K562 (cell line): ENCODE results near the gene CARS2. TPM values are rescaled to one million over a fixed set of nuclear protein-coding genes. Genes with fewer than 3 reads are reported as not detected.

ENCODE experiments used
- ATAC-seq: fragments of 200-7000 bp; cut with Tn5 transposase; 3 replicates; pipeline ENCODE4 v1.9.1; 2020; ENCODE audit warnings: moderate library complexity
- BruUV-seq: library from RNA; stranded (reverse); fragments of 400-500 nt; replicated peaks from 2 replicates; lab custom pipeline; 2021; lab: Mats Ljungman, UMichigan
- CTCF ChIA-PET: fragments of 300-600 bp; formaldehyde crosslinking; extraction: SDS; loops from one replicate; lab custom pipeline; 2021; ENCODE audit warnings: low intra/inter-chr PET ratio; lab: Yijun Ruan, JAX
- POLR2A ChIA-PET: fragments of 300-600, 350-650 bp; sonication (Branson Sonifier 250); formaldehyde crosslinking; extraction: SDS; loops from one replicate; lab custom pipeline; 2021; ENCODE audit warnings: antibody characterized with exemption, inconsistent platforms; lab: Yijun Ruan, JAX
- DNase-seq, 4 experiments: peaks; one replicate each; pipeline versions ENCODE4 v3.0.0 to v3.0.0-alpha.2; 2011 to 2018; ENCODE audit warnings: low spot score in 3 of 4, mixed read lengths in 3 of 4; ENCODE audit errors: extremely low read depth in 1 of 4
- FAIRE-seq: peaks from 2 replicates; lab custom pipeline; 2011; peaks lifted over from hg19 to GRCh38; lab: Jason Lieb, UNC
- H2AFZ ChIP-seq: 2 replicates; pipeline ENCODE4 v1.6.0; 2011; ENCODE audit warnings: low read depth, low read length, control low read depth, inconsistent platforms
- H3K27ac ChIP-seq: fragments of 200-600 bp; 3 replicates; pipeline ENCODE4 v1.8.0; 2011; ENCODE audit warnings: low read depth, mild to moderate bottlenecking, control low read depth, inconsistent platforms, low read length, moderate library complexity, mixed read lengths; ENCODE audit errors: extremely low read depth
- H3K27me3 ChIP-seq, 2 experiments: fragments of 300-600 bp in 1 of 2; 2 replicates in 1 of 2; 3 replicates in 1 of 2; pipeline versions ENCODE4 v1.6.0 to v1.8.0; 2011; ENCODE audit warnings: inconsistent platforms in 2 of 2, low read length in 2 of 2, mild to moderate bottlenecking in 1 of 2, mixed read lengths in 1 of 2, moderate library complexity in 1 of 2; ENCODE audit not compliant: control insufficient read depth in 2 of 2, insufficient read depth in 2 of 2
- H3K36me3 ChIP-seq: fragments of 300-600 bp; 3 replicates; pipeline ENCODE4 v1.8.0; 2011; ENCODE audit warnings: mild to moderate bottlenecking, low read length, inconsistent platforms; ENCODE audit not compliant: control insufficient read depth, insufficient read depth
- H3K4me1 ChIP-seq, 2 experiments: fragments of 200-600 bp in 1 of 2; replicated peaks in 1 of 2; 2 replicates in 1 of 2; 3 replicates in 1 of 2; pipeline versions ENCODE4 v1.5.1 to v1.8.0; 2011; ENCODE audit warnings: inconsistent platforms in 2 of 2, low read length in 2 of 2, mild to moderate bottlenecking in 1 of 2, mixed read lengths in 1 of 2, moderate library complexity in 1 of 2; ENCODE audit not compliant: control insufficient read depth in 2 of 2, insufficient read depth in 2 of 2
- H3K4me2 ChIP-seq: 2 replicates; pipeline ENCODE4 v1.6.1; 2011; ENCODE audit warnings: low read length, control low read depth, inconsistent platforms, mixed read lengths; ENCODE audit not compliant: insufficient read depth
- H3K4me3 ChIP-seq: fragments of 200-600 bp; sonication (generic), shearing (Covaris generic); 2 replicates; pipeline ENCODE4 v1.5.1; 2016; ENCODE audit warnings: control low read depth, inconsistent platforms
- H3K79me2 ChIP-seq: fragments of 200-600 bp; 3 replicates; pipeline ENCODE4 v1.8.0; 2011; ENCODE audit warnings: low read length, inconsistent platforms; ENCODE audit not compliant: control insufficient read depth, insufficient read depth
- H3K9ac ChIP-seq, 2 experiments: 2 replicates each; pipeline versions ENCODE4 v1.6.0 to v1.6.1; 2011; ENCODE audit warnings: low read depth in 2 of 2, low read length in 2 of 2, control low read depth in 1 of 2, inconsistent platforms in 1 of 2, mild to moderate bottlenecking in 1 of 2, mixed read lengths in 1 of 2; ENCODE audit not compliant: insufficient read depth in 1 of 2
- H3K9me1 ChIP-seq: one replicate; pipeline ENCODE4 v1.6.0; 2011; ENCODE audit warnings: inconsistent platforms, mild to moderate bottlenecking, low read length, moderate library complexity; ENCODE audit not compliant: control insufficient read depth, insufficient read depth
- H3K9me3 ChIP-seq: replicated peaks from 2 replicates; pipeline ENCODE4 v1.5.1; 2011; ENCODE audit warnings: low read depth, low read length, inconsistent platforms; ENCODE audit not compliant: control insufficient read depth, insufficient read depth
- H4K20me1 ChIP-seq: replicated peaks from 2 replicates; pipeline ENCODE4 v1.6.1; 2011; ENCODE audit warnings: low read length, inconsistent platforms, mixed read lengths; ENCODE audit not compliant: control insufficient read depth, insufficient read depth
- HMGN3 ChIP-seq: IDR thresholded peaks from 2 replicates; pipeline ENCODE4 v1.6.1; 2011; ENCODE audit warnings: borderline replicate concordance, low read depth, mild to moderate bottlenecking, mixed read lengths, low read length; ENCODE audit not compliant: insufficient read length; ENCODE audit errors: extremely low read depth
- KLF6 ChIP-seq: fragments of 250-450 bp; sonication (Bioruptor Pico); IDR thresholded peaks from 2 replicates; pipeline ENCODE4 v1.4.0; 2020; ENCODE audit warnings: mild to moderate bottlenecking, moderate library complexity, borderline replicate concordance
- NELFE ChIP-seq: IDR thresholded peaks from 2 replicates; pipeline ENCODE4 v1.6.1; 2011; ENCODE audit warnings: mild to moderate bottlenecking; ENCODE audit not compliant: insufficient read depth, insufficient read length
- ZC3H8 ChIP-seq: fragments of 450-650 bp; IDR thresholded peaks from 2 replicates; pipeline ENCODE4 v1.6.1; 2017
- ZKSCAN1 ChIP-seq: fragments of 150-350 bp; IDR thresholded peaks from 2 replicates; pipeline ENCODE4 v1.6.1; 2016; ENCODE audit warnings: low read depth, low read length
- WGBS: fragments of 100-300 bp; shearing (Covaris generic); methylation state at CpG from one replicate; pipeline ENCODE4 v1.1.6; 2016; ENCODE audit warnings: low coverage, mixed read lengths; ENCODE audit not compliant: insufficient coverage; ENCODE audit errors: missing lambda C conversion rate; 5-methylcytosine and 5-hydroxymethylcytosine counted together
- in situ Hi-C: fragments of 300-500 bp; cut with MboI; formaldehyde crosslinking; loops from 4 replicates; pipeline ENCODE4 v1.15.0; 2018; ENCODE audit warnings: inconsistent platforms, mixed read lengths
- intact Hi-C: fragments of 100-400 bp; cut with micrococcal nuclease; formaldehyde crosslinking; loops from 2 replicates; pipeline ENCODE4 v1.14.2; 2022
- polyA plus RNA-seq, 8 experiments: library from polyadenylated mRNA; depleted of rRNA in 4 of 8; stranded (reverse) in 5 of 8; unstranded in 3 of 8; fragments of >200 nt; fragmentation: Nextera tagmentation in 2 of 8; fragmentation: Illumina TruSeq in 1 of 8; extraction: Ambion mirVana in 2 of 8; extraction: Trizol in 1 of 8; gene quantifications; 2 replicates each; pipeline versions ENCODE4 v1.2.1 to v1.2.3, GENCODE V29; 2011 to 2014; ENCODE audit warnings: inconsistent platforms in 1 of 8, missing spikeins in 1 of 8
- total RNA-seq, 7 experiments: library from RNA; depleted of rRNA in 6 of 7; stranded (reverse); fragments of >200 nt in 6 of 7; fragmentation: Illumina TruSeq in 2 of 7; extraction: Trizol in 2 of 7; gene quantifications; 2 replicates each; pipeline versions ENCODE4 v1.2.1 to v1.2.3, GENCODE V29; 2011 to 2021; ENCODE audit warnings: low replicate concordance in 1 of 7
- TF ChIP-seq, protein P1 (sequence below): fragments of 450-650 bp; formaldehyde crosslinking; IDR thresholded peaks from 2 replicates; pipeline ENCODE4 v1.4.0; 2020; ENCODE audit warnings: mild to moderate bottlenecking, mixed read lengths

Gene CARS2
- total and polyA plus RNA-seq, 9 of the 15 experiments (the other 6 are each of a cell fraction or from before 2014, with no cell fraction given): 1.7 to 37.4 (median 30.5) TPM

DNA sequence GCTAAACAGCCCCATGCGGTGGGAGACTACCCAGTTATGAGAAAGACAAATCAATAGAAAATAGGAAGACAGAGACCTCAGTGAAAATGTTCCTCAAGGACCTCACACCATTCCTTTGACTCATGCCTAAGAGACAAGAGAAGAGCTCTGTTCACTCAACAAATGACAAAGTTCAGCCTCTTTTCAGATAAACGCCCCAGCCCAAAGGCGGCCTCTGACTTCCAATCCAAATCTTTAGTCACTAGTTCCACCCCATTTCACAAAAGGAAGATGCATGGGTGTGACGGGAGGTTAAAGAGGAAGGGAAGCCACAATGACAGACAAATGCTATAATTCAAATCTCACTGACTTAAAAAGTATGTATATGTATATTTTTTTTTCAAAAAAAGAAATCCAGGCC lies 8.1 kb downstream of the CARS2 start:
- no peaks in the 10 kb centered on the region for H3K9me1 ChIP-seq
- intact Hi-C loops: no loop called here
- FAIRE-seq (no peak), DNase-seq (no peak), ATAC-seq (no peak)
- in situ Hi-C loops: no loop called here
- 93% methylated on average over 4 of the region's 4 CpGs for WGBS
- ChIA-PET CTCF (no interaction called here), POLR2A (interaction anchor here (0.8 kb wide), 1 partner anchor 1114 kb away, joined by 3 read pairs; no protein-coding TSS in a partner anchor)
- no peak for TF ChIP-seq HMGN3
- no peak for TF ChIP-seq NELFE
- TF ChIP-seq, protein P1, sequence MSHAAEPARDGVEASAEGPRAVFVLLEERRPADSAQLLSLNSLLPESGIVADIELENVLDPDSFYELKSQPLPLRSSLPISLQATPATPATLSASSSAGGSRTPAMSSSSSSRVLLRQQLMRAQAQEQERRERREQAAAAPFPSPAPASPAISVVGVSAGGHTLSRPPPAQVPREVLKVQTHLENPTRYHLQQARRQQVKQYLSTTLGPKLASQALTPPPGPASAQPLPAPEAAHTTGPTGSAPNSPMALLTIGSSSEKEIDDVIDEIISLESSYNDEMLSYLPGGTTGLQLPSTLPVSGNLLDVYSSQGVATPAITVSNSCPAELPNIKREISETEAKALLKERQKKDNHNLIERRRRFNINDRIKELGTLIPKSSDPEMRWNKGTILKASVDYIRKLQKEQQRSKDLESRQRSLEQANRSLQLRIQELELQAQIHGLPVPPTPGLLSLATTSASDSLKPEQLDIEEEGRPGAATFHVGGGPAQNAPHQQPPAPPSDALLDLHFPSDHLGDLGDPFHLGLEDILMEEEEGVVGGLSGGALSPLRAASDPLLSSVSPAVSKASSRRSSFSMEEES (CRISPR knock-in tag): no peak
- no peak for TF ChIP-seq ZKSCAN1
- TF ChIP-seq KLF6 (CRISPR knock-in tag): no peak
- TF ChIP-seq ZC3H8: no peak
- no peaks in the 10 kb centered on the region for H3K9me3 ChIP-seq
- H3K36me3 ChIP-seq: peaks cover 50% of the 10 kb centered on the region; the same call in 1 of the 3 replicates
- no TSS peak for BruUV-seq
- no peaks in the 10 kb centered on the region for H3K27me3 ChIP-seq
- H4K20me1 ChIP-seq: no peaks in the 10 kb centered on the region
- peaks cover 0 to 4% of the 10 kb centered on the region in 2 experiments; a peak in 2 of 5 replicates for H3K4me1 ChIP-seq
- H2AFZ ChIP-seq: no peak overlapping the region
- H3K9ac ChIP-seq: no peak overlapping the region
- H3K4me3 ChIP-seq: no peak overlapping the region
- H3K79me2 ChIP-seq: no peaks in the 10 kb centered on the region
- no peak overlapping the region for H3K27ac ChIP-seq
- H3K4me2 ChIP-seq: no peak overlapping the region
